Measurements from ENCODE around the gene KCNAB3. TPM values are rescaled to one million over a fixed set of nuclear protein-coding genes. Genes with fewer than 3 reads are reported as not detected.
A peak's percentile ranks its signal among the peaks of the same experiment; 100 is the strongest.

KCNAB3 gene
- total RNA-seq, 1 donor from 2014 or later: 0.06 TPM

DNA sequence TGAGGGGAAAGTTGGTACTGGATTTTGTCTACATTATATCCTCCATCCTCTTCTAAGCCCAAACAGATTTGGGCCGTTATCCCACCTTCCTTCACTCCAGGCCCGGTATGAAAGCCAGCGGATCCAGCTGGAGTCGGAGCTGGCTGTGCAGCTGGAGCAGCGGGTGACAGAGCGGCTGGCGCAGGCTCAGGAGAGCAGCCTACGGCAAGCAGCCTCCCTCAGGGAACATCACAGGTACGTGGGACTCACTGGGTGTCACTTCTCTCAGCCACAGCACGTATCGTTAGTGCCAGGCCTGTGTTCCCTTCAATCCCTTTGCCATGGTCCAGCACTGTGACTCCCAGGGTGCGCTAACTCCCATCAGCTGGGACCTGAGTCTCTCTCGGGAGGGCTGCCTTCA lies 13.6 kb upstream of the KCNAB3 start:
- H3K4me3 ChIP-seq (ENCODE audit: low read depth, low read length): no peak overlapping the region
- DNase-seq (ENCODE audit: low read depth): no peak
- TF ChIP-seq, protein P1, sequence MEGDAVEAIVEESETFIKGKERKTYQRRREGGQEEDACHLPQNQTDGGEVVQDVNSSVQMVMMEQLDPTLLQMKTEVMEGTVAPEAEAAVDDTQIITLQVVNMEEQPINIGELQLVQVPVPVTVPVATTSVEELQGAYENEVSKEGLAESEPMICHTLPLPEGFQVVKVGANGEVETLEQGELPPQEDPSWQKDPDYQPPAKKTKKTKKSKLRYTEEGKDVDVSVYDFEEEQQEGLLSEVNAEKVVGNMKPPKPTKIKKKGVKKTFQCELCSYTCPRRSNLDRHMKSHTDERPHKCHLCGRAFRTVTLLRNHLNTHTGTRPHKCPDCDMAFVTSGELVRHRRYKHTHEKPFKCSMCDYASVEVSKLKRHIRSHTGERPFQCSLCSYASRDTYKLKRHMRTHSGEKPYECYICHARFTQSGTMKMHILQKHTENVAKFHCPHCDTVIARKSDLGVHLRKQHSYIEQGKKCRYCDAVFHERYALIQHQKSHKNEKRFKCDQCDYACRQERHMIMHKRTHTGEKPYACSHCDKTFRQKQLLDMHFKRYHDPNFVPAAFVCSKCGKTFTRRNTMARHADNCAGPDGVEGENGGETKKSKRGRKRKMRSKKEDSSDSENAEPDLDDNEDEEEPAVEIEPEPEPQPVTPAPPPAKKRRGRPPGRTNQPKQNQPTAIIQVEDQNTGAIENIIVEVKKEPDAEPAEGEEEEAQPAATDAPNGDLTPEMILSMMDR (conservative IDR thresholded peaks at IDR 0.05; ENCODE audit: low read depth, low read length): no peak

DNA sequence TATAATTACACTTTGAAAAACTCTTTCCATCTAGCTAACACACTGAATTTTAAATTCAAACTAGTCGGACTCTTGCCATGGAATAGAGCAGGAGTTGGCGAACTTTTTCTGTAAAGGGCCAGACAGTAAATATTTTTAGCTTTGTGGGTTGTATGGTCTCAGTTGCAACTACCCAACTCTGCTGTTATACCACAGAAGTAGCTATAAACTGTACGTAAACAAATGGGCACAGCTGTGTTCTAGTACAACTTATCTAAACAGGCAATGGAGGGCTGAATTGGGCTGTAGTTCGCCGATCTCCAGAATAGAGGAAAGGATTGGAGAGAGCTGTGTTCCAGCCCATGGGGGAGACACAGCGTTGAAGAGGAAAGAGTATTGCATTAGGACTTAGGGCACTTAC lies 11.1 kb upstream of the KCNAB3 start:
- TF ChIP-seq, protein P1 (conservative IDR thresholded peaks at IDR 0.05; ENCODE audit: low read depth, low read length): no peak

GRCh38 chr17:7940034-7940433 lies 10.4 kb upstream of the KCNAB3 start:
- no peak for DNase-seq (ENCODE audit: low read depth)
- TF ChIP-seq, protein P1 (conservative IDR thresholded peaks at IDR 0.05; ENCODE audit: low read depth, low read length): no peak
- no peak overlapping the region for H3K4me3 ChIP-seq (ENCODE audit: low read depth, low read length)

More for the DNA sequence above, 11.1 kb upstream of the KCNAB3 start:
- H3K4me3 ChIP-seq (ENCODE audit: low read depth, low read length): no peak overlapping the region
- no peak for DNase-seq (ENCODE audit: low read depth)

DNA sequence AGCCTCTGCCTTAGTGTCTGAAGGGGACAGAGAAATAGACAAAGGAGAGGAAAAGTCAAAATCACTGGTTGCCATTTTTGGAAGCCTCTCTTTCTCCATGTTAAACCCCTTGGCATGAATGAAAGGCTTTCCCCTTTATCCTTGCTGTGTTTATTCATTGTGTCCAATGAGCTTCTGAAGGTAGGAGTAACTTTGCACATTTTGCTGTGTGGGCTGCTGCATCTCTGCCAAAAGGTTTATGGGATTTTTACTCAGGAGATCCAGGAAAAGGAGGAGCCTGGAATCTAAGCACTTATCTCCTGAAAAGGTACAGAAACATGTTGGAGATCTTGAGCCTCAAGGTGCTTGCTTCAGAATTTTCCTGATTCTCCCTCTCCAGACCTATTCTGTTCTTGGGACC lies 6.2 kb upstream of the KCNAB3 start:
- TF ChIP-seq, protein P1 (conservative IDR thresholded peaks at IDR 0.05; ENCODE audit: low read depth, low read length): no peak
- no peak for DNase-seq (ENCODE audit: low read depth)
- H3K4me3 ChIP-seq (ENCODE audit: low read depth, low read length): no peak overlapping the region

- TF ChIP-seq, protein P1 (conservative IDR thresholded peaks at IDR 0.05; ENCODE audit: low read depth, low read length): peak; percentile 36
- no peak for DNase-seq (ENCODE audit: low read depth)
- peak overlapping the region; percentile 72 for H3K4me3 ChIP-seq (ENCODE audit: low read depth, low read length)
These were observed 3.3 kb upstream of the KCNAB3 start for GRCh38 chr17:7932949-7933348.

DNA sequence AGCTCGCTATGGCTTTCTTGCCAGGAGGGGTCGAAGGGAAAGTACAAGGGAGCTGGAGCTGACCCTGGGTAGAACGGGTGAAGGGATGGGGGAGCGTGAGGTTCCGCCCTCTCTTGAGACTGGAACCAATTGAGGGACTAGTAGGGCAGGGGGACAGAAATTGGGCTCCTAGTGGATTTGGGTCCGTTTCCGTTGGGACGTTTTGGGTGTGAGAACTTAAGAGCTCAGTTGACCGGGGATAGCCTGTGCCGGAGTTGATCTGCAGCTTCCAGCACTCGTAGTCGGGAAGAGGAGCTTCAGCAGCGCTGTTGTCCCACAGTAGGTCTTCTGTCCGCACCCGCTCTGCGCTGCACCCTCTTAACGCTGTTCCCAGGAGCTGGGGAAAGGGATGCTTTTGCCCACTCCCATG lies 2.8 kb upstream of the KCNAB3 start:
- peak overlapping the region; percentile 72 for H3K4me3 ChIP-seq (ENCODE audit: low read depth, low read length)
- TF ChIP-seq, protein P1 (conservative IDR thresholded peaks at IDR 0.05; ENCODE audit: low read depth, low read length): no peak
- no peak for DNase-seq (ENCODE audit: low read depth)

DNA sequence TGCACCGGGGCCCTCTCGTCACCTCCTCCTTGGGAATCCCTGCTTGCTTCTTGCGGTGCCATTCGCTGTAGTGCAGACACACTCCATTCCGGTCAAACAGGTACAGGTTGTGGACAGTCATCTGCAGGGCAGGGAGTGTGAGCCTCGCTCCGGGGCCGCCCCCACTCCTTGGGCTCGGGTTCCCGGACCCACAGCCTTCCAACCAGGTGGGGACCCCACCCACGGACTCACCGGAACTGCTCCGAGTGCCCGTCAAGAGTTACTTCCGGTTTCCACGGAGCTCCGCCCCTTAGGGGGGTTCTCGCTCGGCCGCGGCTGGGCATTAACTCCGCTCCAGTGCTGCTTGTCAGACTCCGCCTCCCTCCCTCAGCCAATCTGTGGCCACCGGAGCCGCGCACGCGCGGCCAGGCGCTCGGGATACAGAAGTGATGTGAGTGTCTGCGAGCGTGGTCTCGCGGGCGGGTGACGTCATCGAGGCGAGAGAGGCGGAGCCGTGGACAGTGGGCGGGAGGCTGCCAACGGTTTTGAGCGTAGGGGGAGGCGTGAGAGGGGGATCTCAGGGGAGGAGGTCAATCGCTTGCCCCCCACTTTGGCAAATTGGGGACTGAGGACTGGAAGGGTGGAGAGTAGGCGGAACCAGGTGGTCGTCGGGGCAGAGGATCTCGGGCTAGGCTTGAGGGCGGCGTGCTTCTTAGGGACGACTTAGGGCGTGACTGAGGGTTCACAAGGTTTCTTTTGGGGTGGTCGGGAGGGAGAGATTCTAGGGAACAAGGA lies 2.2 kb upstream of the KCNAB3 start, which contains the start of the genes CNTROB and TRAPPC1:
CNTROB (plus strand) TSS at position 498 of the 774 bp plus-strand sequence. CDS start 874 bp downstream, outside the sequence.
TRAPPC1 (minus strand) TSS at position 238 of the 774 bp plus-strand sequence; CDS start at position 121, 117 bp downstream.
- peak within 1 kb of the TSS; percentile 72 for H3K4me3 ChIP-seq (ENCODE audit: low read depth, low read length)
- DNase-seq (ENCODE audit: low read depth): peak; percentile 77
- TF ChIP-seq, protein P1 (conservative IDR thresholded peaks at IDR 0.05; ENCODE audit: low read depth, low read length): no peak
